ENCODE data around the gene FBXL16.

The FBXL16 gene

GRCh38 chr16:689175-689897 lies 16.3 kb downstream of the FBXL16 start:
- no peak for DNase-seq (ENCODE audit: low read depth)

- DNase-seq (ENCODE audit: low read depth), result no peak
Measured at GRCh38 chr16:687499-687898, 18.1 kb downstream of the FBXL16 start.

GRCh38 chr16:686459-687260 lies 18.9 kb downstream of the FBXL16 start:
- no peak for DNase-seq (ENCODE audit: low read depth)

GRCh38 chr16:685967-686366 lies 19.6 kb downstream of the FBXL16 start:
- peak; percentile 57 for DNase-seq (ENCODE audit: low read depth)

- no peak for DNase-seq (ENCODE audit: low read depth)
Measured at GRCh38 chr16:684961-685696, 20.5 kb downstream of the FBXL16 start.

DNA sequence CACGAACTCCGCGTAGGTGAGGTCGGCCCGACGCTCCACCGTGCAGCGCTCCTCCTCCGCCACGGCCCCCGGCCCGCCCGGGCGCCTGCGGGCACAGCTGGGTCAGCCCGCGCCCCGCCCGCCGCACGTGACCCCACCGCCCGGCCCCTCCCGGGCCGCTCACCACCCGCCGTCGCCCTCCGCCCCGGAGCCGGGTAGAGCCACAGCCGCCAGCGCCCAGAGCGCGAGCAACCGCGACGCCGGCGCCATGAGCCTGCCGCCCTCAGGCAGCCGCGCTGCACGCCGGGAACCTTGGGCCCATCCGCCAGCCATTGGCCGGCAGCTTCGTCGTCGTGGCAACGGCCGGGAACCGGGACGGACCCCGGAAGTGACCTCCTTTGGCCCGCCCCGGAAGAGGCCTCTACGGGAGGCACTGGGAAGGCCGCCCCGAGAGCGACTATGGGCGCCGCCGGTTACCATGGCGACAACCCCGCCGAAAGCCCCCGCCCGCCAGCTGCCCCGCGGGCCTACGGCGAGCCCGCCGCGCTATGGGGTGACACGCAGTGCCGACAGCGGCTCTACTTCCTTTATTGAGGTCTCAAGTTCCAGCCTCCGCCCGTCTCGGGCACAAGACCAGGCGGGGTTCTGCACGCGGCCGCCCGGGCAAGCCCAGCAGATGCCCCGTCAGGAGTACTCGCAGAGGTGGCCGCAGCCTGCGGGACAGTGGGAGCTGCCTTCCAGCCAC lies 21.4 kb downstream of the FBXL16 start, which contains the start of gene JMJD8:
Gene JMJD8 (minus strand): TSS at position 264 of the 724 bp plus-strand sequence. CDS start 15 bp downstream, at position 249.
- peak; percentile 94 for DNase-seq (ENCODE audit: low read depth)

DNA sequence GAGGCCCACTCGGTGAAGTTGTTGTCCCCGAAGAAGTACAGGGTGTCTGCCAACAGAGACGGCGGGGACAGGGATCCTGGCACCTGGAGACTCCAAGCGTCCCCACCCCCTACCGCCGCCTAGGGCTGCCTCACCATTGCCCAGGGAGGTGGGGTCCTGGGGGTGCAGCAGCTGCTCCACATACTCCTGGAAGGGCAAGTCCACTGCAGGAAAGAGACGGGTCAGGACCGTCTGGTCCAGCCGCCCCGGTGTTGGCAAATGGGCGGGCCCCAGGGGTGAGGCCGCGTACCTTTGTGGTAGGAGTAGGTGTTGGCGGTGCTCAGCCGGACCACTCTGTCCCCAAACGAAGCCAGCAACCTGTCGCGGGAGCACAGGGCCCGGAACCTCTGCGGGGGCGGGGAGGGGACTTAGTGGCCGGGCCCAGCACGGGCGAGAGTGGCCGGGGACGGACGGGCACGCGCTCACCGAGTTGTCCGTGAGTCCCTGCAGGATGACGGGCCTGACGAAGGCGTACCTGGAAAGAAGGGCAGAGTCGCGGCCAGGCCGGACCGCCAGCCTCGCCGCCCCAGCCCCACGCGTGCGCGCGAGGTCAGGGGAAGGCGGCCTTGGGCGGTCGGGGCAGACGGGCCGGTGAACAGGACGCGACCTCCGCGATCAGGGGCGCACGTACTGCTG lies 22.1 kb downstream of the FBXL16 start:
- no peak for DNase-seq (ENCODE audit: low read depth)

- no peak for DNase-seq (ENCODE audit: low read depth)
Measured at GRCh38 chr16:682493-683395, 22.9 kb downstream of the FBXL16 start.

GRCh38 chr16:681746-682427 lies 23.7 kb downstream of the FBXL16 start:
- DNase-seq (ENCODE audit: low read depth), result peak; percentile 54

- DNase-seq (ENCODE audit: low read depth), result peak; percentile 52
Measured at GRCh38 chr16:680967-681745, 24.4 kb downstream of the FBXL16 start.

GRCh38 chr16:680625-680945 lies 25.0 kb downstream of the FBXL16 start:
- no peak for DNase-seq (ENCODE audit: low read depth)

DNA sequence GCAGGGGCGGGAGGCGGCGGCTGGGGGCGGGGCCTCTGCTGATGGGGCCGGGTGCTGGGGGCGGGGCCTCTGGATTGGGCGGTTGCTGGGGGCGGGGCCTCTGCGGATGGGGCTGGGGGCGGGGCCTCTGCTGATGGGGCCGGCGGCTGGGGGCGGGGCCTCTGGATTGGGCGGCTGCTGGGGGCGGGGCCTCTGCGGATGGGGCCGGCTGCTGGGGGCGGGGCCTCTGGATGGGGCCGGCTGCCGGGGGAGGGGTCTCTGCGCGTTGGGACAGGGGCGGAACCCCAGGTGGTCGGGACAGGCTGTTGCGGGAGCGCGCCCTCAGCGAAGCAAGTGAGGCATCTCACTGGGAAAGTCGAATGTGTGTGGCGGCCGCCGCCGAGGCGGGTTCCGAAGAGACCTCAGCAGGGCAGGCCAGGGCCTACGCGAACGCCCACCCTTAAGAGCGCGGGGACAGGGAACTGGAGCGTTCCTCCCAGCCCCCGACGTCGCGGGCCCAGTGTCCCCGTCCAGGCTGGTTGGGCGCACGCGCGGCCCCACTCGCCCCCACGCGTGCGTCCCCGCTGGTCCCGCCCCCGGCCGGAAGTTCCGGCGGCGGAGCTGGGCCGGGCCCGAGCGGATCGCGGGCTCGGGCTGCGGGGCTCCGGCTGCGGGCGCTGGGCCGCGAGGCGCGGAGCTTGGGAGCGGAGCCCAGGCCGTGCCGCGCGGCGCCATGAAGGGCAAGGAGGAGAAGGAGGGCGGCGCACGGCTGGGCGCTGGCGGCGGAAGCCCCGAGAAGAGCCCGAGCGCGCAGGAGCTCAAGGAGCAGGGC lies 25.6 kb downstream of the FBXL16 start, which contains the start of gene STUB1:
Gene STUB1 (plus strand): TSS at position 597 of the 811 bp plus-strand sequence. CDS start 116 bp downstream, at position 713.
- peak; percentile 83 for DNase-seq (ENCODE audit: low read depth)

- peak; percentile 52 for DNase-seq (ENCODE audit: low read depth)
Measured at GRCh38 chr16:678858-679813, 26.5 kb downstream of the FBXL16 start.

GRCh38 chr16:678209-678857 lies 27.3 kb downstream of the FBXL16 start:
- DNase-seq (ENCODE audit: low read depth), result no peak

DNA sequence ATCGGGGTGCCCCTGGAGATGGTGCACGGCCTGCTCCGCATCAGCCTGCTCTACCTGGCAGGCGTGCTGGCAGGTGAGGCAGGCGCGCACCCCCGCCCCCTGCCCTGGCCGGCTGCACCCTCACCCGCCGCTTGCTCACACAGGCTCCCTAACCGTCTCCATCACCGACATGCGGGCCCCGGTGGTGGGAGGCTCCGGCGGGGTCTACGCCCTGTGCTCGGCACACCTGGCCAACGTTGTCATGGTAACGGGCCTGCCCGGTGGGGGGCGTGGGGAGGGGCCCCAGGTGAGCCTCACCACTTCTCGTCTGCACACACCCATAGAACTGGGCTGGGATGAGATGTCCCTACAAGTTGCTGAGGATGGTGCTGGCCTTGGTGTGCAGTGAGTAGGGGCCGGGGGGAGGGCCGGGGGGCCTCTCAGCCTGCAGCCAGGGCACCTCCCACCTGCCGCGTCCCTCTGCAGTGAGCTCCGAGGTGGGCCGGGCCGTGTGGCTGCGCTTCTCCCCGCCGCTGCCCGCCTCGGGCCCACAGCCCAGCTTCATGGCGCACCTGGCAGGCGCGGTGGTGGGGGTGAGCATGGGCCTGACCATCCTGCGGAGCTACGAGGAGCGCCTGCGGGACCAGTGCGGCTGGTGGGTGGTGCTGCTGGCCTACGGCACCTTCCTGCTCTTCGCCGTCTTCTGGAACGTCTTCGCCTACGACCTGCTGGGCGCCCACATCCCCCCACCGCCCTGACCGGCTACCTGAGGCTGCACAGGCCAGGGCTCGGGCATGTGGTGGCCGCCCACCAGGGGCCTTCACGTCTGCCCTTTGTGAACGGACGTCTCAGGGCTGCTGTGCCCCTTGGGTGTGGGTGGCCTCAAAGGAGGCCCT lies 28.0 kb downstream of the FBXL16 start:
- no peak for DNase-seq (ENCODE audit: low read depth)
